IPS-18c (cell line): ENCODE results near the gene CORO1C.
"Not testable (repeated sequence)": the region's sequence is repeated elsewhere in the genome, so short reads cannot be mapped to it uniquely, and the experiment has no call there.

Experiments used
- H3K4me3 ChIP-seq: 2 replicates; pipeline ENCODE4 v1.7.0; 2013; ENCODE audit warnings: low read depth, mild to moderate bottlenecking, low read length, moderate library complexity; ENCODE audit not compliant: insufficient read depth
- H3K9me3 ChIP-seq: one replicate; pipeline ENCODE4 v1.6.1; 2013; ENCODE audit warnings: mild to moderate bottlenecking, low read length, moderate library complexity; ENCODE audit not compliant: control insufficient read depth, insufficient read depth

CORO1C gene

GRCh38 chr12:108759924-108760323 lies 28.6 kb upstream of the CORO1C start:
- no peak overlapping the region for H3K4me3 ChIP-seq
- no peaks in the 10 kb centered on the region for H3K9me3 ChIP-seq

DNA sequence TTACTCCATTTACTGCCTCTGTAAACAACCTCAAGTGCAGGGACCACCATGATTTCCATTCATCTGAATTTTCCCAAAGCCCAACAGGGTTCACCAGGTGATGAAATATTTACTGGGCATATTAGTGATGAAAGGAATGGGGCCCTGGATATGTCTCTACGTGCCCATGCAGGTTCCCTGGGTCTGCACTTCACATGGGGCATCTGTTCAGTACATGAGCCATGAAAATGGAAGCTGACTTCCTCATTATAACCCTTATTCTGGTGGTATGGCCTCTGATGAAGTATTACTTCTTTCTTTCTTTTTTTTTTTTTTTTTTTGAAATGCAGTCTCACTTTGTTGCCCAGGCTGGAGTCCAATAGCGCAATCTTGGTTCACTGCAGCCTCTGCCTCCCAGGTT lies 26.5 kb upstream of the CORO1C start:
- no peaks in the 10 kb centered on the region for H3K9me3 ChIP-seq
- H3K4me3 ChIP-seq, result no peak overlapping the region

DNA sequence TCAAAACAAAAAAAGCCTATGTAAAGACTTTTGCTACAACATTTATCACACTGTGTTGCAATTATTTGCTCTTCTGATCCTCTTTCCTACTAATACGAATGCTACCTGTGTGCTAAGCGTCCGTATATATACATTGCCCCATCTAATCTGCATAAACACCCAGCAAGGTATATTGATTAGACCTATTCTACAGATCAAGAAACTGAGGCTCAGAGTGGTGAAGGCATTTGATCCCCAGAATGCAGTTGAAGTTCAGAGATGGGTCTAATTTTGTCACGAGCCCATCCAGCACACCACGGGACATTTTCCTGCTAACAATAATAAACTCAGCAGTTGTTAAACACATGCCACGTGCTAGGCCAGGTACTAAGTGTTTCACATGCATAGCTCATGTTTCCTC lies 25.1 kb upstream of the CORO1C start:
- Histone ChIP-seq H3K4me3 (no peak overlapping the region), H3K9me3 (no peaks in the 10 kb centered on the region)

DNA sequence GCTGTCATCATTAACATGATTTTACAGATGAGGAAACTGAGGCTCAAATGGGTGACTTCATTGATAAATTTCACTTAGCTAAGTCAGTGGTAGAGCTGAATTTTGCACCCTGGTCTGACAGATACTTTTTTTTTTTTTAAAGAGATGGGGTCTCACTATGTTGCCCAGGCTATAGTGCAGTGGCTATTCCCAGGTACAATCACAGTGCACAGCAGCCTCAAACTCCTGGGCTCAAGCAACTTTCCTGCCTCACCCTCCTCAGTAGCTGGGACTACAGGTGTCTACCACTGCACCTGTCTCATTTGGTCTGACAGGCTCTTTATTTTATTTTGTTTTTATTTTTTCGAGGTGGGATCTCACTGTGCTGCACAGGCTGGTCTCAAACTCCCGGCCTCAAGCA lies 24.2 kb upstream of the CORO1C start:
- no peak overlapping the region for H3K4me3 ChIP-seq
- no peaks in the 10 kb centered on the region for H3K9me3 ChIP-seq

DNA sequence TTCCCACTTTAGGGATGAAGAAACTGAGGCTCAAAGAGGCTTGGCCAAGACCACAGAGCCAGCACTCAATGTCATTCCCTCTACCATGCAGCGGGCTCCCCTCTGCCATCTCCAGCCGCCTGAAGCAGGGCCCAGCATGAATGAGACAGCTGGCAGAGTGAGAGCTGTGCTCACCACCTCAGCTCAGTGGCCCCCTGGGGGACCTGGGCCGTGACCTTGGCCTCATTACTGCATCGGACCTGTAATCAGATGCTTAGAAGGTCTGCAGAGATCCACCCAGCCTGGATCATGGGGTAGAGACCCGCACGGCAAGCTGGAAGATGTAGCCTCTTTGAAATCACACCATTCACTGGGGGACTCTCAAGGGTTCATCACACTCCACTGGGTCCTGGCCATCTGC lies 22.7 kb upstream of the CORO1C start:
- H3K9me3 ChIP-seq, result no peaks in the 10 kb centered on the region
- no peak overlapping the region for H3K4me3 ChIP-seq

DNA sequence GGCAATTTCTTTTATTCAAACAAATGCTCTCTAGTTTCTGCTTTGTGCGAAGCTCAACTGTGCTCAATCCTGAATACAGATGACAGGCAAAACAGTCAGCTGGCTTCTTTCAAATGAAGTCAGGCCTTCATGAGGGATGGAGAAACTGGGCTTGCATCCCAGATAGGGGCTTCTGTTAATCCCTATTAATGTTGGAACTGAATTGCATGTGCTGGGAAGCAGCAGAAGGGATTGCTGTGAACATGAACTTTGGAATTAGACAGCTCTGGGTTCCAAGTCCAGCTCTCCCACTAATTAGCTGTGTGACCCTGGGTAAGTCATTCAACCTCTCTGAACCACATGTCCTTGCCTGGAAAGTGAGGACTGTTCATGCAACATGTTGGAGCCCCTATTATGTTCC lies 21.1 kb upstream of the CORO1C start:
- peaks cover 2% of the 10 kb centered on the region for H3K9me3 ChIP-seq
- H3K4me3 ChIP-seq, result no peak overlapping the region

GRCh38 chr12:108751821-108752220 lies 20.5 kb upstream of the CORO1C start:
- no peak overlapping the region for H3K4me3 ChIP-seq
- H3K9me3 ChIP-seq, result peaks cover 4% of the 10 kb centered on the region

DNA sequence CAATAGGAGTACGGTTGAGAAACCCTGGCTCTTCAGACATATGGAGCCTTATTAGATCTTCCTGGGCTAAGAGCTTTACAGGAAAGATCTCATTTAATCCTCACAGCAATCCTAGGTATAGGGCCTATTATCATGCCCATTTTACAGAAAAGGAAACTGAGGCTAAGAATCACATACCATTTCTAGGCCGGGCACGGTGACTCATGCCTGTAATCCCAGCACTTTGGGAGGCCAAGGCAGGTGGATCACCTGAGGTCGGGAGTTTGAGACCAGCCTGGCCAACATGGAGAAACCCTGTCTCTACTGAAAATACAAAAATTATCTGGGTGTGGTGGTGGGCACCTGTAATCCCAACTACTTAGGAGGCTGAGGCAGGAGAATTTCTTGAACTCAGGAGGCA lies 19.7 kb upstream of the CORO1C start:
- not testable (repeated sequence) for H3K9me3 ChIP-seq, H3K4me3 ChIP-seq

DNA sequence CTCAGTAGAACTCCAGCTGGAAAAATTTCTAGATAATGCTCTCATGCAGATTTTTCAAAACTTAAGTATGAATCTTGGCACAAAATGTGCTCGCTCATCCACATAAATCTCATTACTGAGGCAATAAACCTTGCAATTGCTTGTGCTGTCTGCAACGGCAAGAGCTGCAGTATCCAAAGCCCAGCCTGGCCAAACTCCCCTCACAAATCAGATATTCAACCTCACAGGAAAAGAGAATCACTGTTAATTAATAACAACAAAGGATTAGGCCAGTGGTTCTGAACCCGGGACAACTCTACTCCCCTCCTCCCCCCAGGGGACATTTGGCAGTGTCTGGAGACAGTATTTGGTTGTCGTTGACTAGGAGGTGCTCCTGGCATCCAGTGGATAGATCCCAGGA lies 19.2 kb upstream of the CORO1C start:
- Histone ChIP-seq H3K4me3 (no peak overlapping the region), H3K9me3 (peaks cover 4% of the 10 kb centered on the region)

DNA sequence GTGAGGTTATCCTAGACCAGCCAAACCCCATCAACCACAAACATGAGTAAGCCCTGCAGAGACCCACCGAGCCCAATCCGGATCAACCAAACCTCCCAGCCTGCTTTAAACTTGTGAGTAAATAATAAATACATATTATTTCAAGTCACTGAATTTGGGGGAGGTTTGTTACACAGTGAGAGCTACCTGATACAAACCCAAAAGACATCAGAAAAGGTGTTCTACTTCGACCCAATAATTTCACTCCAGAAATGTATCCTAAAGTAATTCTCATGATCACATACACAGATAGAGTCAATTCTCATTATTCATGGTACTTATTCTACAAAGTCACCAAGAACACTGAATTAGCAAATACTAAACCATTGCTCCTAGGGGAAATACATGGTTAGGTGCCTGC lies 16.2 kb upstream of the CORO1C start:
- Histone ChIP-seq H3K9me3 (peaks cover 4% of the 10 kb centered on the region), H3K4me3 (no peak overlapping the region)

- Histone ChIP-seq H3K4me3 (no peak overlapping the region), H3K9me3 (peaks cover 4% of the 10 kb centered on the region)
Measured at GRCh38 chr12:108745641-108746040, 14.3 kb upstream of the CORO1C start.

DNA sequence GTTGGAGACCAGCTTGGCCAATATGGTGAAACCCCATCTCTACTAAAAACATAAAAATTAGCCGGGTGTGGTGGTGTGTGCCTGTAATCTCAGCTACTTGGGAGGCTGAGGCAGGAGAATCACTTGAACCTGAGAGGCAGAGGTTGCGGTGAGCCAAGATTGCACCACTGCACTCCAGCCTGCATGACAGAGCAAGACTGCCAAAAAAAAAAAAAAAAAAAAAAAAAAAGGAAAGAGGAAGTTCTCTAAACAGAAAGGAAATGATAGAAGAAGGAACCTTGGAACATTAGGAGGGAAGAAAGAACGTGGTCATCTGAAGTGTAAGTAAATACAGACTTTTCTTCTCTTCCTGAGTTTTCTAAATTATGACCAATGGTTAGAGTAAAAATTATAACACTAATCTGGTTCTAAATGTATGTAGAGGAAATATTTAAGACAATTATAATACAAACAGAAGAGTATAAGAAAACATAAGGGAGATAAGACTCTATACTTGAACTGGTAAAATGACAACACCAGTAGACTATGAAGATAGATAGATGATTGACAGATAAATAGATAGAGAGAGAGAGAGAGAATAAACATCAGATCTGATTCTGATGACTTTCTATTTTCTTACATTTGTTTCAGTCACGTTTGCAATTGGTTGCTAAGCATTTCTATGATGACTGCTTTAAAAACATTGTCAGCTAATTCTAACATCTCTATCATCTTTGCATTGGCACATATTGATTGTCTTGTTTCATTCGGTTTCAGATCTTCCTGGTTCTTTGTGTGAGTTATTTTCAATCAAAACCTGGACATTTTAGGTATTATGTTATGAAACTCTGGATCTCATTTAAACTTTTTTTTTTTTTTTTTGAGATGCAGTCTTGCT lies 12.9 kb upstream of the CORO1C start:
- H3K9me3 ChIP-seq, result peaks cover 6% of the 10 kb centered on the region
- no peak overlapping the region for H3K4me3 ChIP-seq

DNA sequence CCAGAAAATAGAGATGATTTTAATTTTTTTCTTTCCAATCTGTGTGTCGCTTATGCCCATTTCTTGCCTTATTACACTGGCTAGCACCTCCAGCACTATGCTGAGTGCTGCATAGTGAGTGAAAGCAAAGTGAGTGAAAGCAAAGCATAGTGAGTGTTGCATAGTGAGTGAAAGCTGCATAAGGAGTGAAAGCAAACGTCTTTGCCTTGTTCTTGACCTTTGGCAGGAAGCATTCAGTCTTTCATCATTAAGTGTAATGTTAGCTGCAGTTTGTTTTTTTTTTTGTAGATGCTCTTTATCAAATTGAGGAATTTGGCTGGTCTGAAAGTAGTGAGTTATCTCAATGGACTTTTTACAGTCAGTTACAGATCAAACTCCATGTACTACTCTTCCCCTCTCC lies 6.9 kb upstream of the CORO1C start:
- Histone ChIP-seq H3K4me3 (no peak overlapping the region), H3K9me3 (peaks cover 2% of the 10 kb centered on the region)

GRCh38 chr12:108735855-108736254 lies 4.5 kb upstream of the CORO1C start:
- H3K4me3 ChIP-seq, result no peak overlapping the region
- peaks cover 2% of the 10 kb centered on the region for H3K9me3 ChIP-seq

DNA sequence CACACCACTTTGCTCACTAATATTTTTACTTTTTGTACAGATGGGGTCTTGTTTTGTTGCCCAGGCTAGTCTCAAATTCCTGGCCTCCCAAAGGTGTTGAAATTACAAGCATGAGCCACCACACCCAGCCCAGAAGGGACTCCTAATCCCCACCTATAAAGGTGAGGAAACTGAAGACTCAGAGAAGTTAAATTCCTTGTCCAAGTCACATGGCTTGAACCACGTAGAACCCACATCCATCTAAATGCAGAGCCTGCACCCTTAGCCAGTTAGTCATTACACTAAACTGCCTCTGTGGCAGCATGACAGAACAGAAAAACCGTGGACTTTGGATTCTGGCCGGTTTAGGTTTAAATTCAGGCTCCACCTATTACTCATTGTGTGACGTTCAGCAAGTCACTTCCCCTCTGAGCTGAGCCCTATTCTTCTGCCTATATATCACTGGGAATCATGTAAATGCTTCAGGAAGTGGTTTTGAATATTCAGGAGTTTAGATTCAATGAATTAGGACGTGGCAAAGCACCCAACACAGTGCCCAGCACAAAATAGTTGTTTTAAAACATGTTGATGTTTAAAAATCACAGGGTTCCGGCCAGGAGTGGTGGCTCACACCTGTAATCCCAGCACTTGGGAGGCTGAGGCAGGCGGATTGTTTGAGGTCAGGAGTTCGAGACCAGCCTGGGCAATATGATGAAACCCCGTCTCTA lies 3.0 kb upstream of the CORO1C start:
- Histone ChIP-seq H3K4me3 (no peak overlapping the region), H3K9me3 (peaks cover under 1% of the 10 kb centered on the region)

DNA sequence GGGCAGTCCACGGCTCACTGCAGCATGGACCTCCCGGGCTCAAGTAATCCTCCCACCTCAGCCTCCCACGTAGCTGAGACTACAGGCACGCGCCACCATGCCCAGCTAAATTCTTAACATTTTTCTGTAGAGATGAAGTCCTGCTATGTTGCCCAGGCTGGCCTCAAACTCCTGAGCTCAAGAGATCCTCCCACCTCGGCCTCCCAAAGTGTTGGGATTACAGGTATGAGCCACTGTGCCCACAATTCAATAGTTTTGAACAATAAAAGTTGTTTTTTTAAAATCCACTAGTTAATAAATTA lies 1.9 kb upstream of the CORO1C start:
- not testable (repeated sequence) for H3K4me3 ChIP-seq, H3K9me3 ChIP-seq

DNA sequence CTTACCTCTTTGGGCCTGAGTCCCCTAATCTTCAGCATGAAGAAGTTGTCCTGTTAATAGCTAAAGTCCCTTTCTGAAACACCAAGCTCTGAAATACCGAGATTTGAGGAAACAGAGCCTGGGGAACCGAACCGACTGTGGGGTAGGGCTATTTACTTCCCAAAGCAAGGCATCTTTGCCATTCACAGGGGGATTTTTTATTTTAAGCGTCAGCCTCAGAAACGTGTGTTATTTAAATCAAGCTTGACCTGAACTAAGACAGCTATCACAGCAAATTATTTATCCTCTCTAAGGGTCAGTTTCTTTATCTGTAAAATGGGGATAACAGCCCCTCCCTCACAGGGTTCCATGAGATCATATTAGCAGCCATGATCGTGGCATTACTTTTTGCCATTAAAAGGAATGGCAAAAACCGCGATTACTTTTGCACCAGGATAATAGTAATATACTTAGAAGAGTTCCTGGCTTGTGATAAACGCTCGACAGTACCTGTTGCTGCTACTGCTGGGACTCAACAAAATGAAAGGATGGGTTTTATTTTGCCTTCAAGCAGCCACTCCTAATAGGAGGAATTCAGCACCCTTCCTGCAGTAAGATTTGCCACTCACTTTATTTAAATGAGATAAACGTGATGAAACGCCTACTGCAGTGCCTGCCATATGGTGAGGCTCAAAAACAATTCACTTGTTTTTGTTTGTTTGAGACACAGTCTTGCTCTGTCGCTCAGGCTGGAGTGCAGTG lies 1.3 kb upstream of the CORO1C start:
- Histone ChIP-seq H3K4me3 (peak overlapping the region; percentile 94; the same call in 1 of the 2 replicates), H3K9me3 (no peaks in the 10 kb centered on the region)

GRCh38 chr12:108731866-108732461 lies 646 bp upstream of the CORO1C start:
- Histone ChIP-seq H3K9me3 (no peaks in the 10 kb centered on the region), H3K4me3 (peak overlapping the region; percentile 94)
